Tongue (tissue), 2 donors: ENCODE data around the gene DES. TPM values are rescaled to one million over a fixed set of nuclear protein-coding genes. Genes with fewer than 3 reads are reported as not detected.
A peak's percentile ranks its signal among the peaks of the same experiment; 100 is the strongest.

Experiments used
- DNase-seq: peaks from one replicate; pipeline ENCODE4 v3.0.0-alpha.2; 2015
- total RNA-seq: library from RNA; depleted of rRNA; stranded (reverse); fragments of >200 nt; gene quantifications from one replicate; pipeline ENCODE4 v1.2.3, GENCODE V29; 2014

The DES gene
- total RNA-seq, 1 donor from 2014 or later: 5,232 TPM

- peak; percentile 94 for DNase-seq
Observed at GRCh38 chr2:219453671-219454590, 35.8 kb downstream of the DES start.

GRCh38 chr2:219455581-219455980 lies 37.4 kb downstream of the DES start:
- DNase-seq: no peak

GRCh38 chr2:219457784-219458369 lies 39.7 kb downstream of the DES start:
- DNase-seq: no peak

- no peak for DNase-seq
Observed at GRCh38 chr2:219458996-219459395, 40.8 kb downstream of the DES start.

GRCh38 chr2:219459460-219460311 lies 41.5 kb downstream of the DES start:
- peak; percentile 71 for DNase-seq

- peak; percentile 90 for DNase-seq
Observed at GRCh38 chr2:219460424-219460926, 42.3 kb downstream of the DES start.

- no peak for DNase-seq
Observed at GRCh38 chr2:219461047-219461514, 42.9 kb downstream of the DES start.

GRCh38 chr2:219461669-219462068 lies 43.5 kb downstream of the DES start:
- DNase-seq: no peak

- DNase-seq: no peak
Observed at GRCh38 chr2:219462349-219462748, 44.2 kb downstream of the DES start.

GRCh38 chr2:219464286-219465032 lies 46.3 kb downstream of the DES start:
- DNase-seq: no peak

GRCh38 chr2:219465659-219466561 lies 47.7 kb downstream of the DES start:
- DNase-seq: no peak

GRCh38 chr2:219466816-219467735 lies 48.9 kb downstream of the DES start:
- no peak for DNase-seq

- no peak for DNase-seq
Observed at GRCh38 chr2:219467736-219468075, 49.5 kb downstream of the DES start.

GRCh38 chr2:219468410-219469185 lies 50.4 kb downstream of the DES start:
- no peak for DNase-seq

- DNase-seq: no peak
Observed at GRCh38 chr2:219469186-219469724, 51.1 kb downstream of the DES start.

- DNase-seq: no peak
Observed at GRCh38 chr2:219470429-219470828, 52.3 kb downstream of the DES start.

- DNase-seq: no peak
Observed at GRCh38 chr2:219471476-219472371, 53.5 kb downstream of the DES start.
